MCF 10A (cell line): ENCODE data around the gene MYH8. TPM values are rescaled to one million over a fixed set of nuclear protein-coding genes. Genes with fewer than 3 reads are reported as not detected.

Experiments
- BruUV-seq: library from RNA; stranded (reverse); fragments of 400-500 nt; replicated peaks from 2 replicates; lab custom pipeline; 2021; lab: Mats Ljungman, UMichigan
- CTCF ChIA-PET: fragments of 300-600 bp; sonication (Branson Sonifier 250); formaldehyde crosslinking; extraction: SDS; loops from one replicate; lab custom pipeline; 2021; ENCODE audit warnings: antibody characterized with exemption, inconsistent platforms; lab: Yijun Ruan, JAX
- POLR2A ChIA-PET: fragments of 300-600, 350-650 bp; sonication (Branson Sonifier 250); formaldehyde crosslinking; extraction: SDS; loops from one replicate; lab custom pipeline; 2020; ENCODE audit warnings: antibody characterized with exemption, inconsistent platforms; lab: Yijun Ruan, JAX
- DNase-seq: peaks from one replicate; pipeline ENCODE4 v3.0.0-alpha.2; 2018; ENCODE audit not compliant: unreplicated experiment
- H3K27ac Mint-ChIP-seq: one replicate; pipeline ENCODE4 v1.8.0; 2022; ENCODE audit warnings: mild to moderate bottlenecking, low read depth, mixed read lengths; ENCODE audit not compliant: unreplicated experiment
- H3K27me3 Mint-ChIP-seq: one replicate; pipeline ENCODE4 v1.8.0; 2022; ENCODE audit warnings: mixed read lengths; ENCODE audit not compliant: insufficient read depth, unreplicated experiment
- H3K36me3 Mint-ChIP-seq: one replicate; pipeline ENCODE4 v1.8.0; 2022; ENCODE audit warnings: mild to moderate bottlenecking, moderate library complexity, mixed read lengths; ENCODE audit not compliant: insufficient read depth, unreplicated experiment
- H3K4me1 Mint-ChIP-seq: one replicate; pipeline ENCODE4 v1.8.0; 2022; ENCODE audit warnings: mixed read lengths; ENCODE audit not compliant: insufficient read depth, unreplicated experiment
- H3K4me3 Mint-ChIP-seq: one replicate; pipeline ENCODE4 v1.8.0; 2022; ENCODE audit warnings: mild to moderate bottlenecking, moderate library complexity, mixed read lengths; ENCODE audit not compliant: unreplicated experiment
- H3K9me3 Mint-ChIP-seq: one replicate; pipeline ENCODE4 v1.8.0; 2022; ENCODE audit warnings: mixed read lengths; ENCODE audit not compliant: unreplicated experiment
- CTCF ChIP-seq: fragments of 200-600 bp; IDR thresholded peaks from one replicate; pipeline ENCODE4 v1.8.0; 2022; ENCODE audit warnings: antibody characterized with exemption, mild to moderate bottlenecking; ENCODE audit not compliant: unreplicated experiment
- intact Hi-C: fragments of 100-400 bp; cut with micrococcal nuclease; formaldehyde crosslinking; loops from 2 replicates; pipeline ENCODE4 v1.14.1; 2022
- total RNA-seq: library from RNA; stranded (reverse); gene quantifications from 2 replicates; pipeline ENCODE4 v1.2.3, GENCODE V29; 2022

MYH8 gene
- total RNA-seq, 1 experiment from 2014 or later = not detected

DNA sequence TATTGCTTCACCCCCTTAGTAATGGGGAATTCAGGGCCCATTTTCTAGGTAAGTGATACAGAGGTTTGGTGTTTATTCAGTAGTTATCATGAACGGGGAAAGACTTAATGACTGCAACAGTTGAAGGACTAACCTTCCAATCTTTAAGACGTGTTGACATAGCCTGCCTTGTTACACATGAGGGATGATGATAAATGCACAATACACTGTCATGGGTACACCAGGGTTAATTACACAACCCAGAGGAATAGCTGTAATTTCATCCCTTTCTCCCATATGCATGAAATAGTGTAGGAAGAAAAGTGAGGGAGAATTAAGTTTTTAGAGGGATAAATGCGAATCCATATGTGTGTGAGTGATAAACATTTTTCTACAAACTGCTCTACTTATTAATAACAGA, 37.0 kb upstream of the MYH8 start:
- Mint-ChIP-seq H3K4me3 (no peak overlapping the region), H3K27me3 (peaks cover 36% of the 10 kb centered on the region), H3K4me1 (no peaks in the 10 kb centered on the region), H3K27ac (no peak overlapping the region), H3K36me3 (no peaks in the 10 kb centered on the region), H3K9me3 (no peaks in the 10 kb centered on the region)
- POLR2A ChIA-PET = no interaction called here
- no TSS peak for BruUV-seq
- no peak for DNase-seq
- no peak for TF ChIP-seq CTCF
- CTCF ChIA-PET = no interaction called here
- intact Hi-C loops = no loop called here

DNA sequence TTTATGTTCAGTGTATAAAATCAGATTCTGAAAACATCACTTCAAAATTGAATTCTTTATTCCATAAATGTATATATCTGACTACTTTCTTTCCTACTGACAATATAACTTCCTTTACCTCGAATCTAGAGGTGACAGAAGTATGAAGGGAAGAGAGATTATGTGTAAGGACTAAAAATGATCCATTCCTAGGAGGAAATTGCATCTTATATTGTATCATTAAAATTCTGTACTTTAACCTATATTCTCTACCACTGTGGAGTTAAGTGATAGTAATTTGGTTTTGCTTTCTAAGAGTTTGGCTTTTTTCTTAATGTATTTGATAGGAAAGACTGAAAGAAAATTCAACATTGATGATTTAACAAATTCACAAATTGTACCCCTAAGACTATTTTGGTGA, 36.2 kb upstream of the MYH8 start:
- ChIA-PET CTCF (no interaction called here), POLR2A (no interaction called here)
- peaks cover 43% of the 10 kb centered on the region for H3K27me3 Mint-ChIP-seq
- no TSS peak for BruUV-seq
- H3K4me3 Mint-ChIP-seq = no peak overlapping the region
- H3K36me3 Mint-ChIP-seq = no peaks in the 10 kb centered on the region
- no peak for TF ChIP-seq CTCF
- no peaks in the 10 kb centered on the region for H3K4me1 Mint-ChIP-seq
- H3K9me3 Mint-ChIP-seq = no peaks in the 10 kb centered on the region
- no peak overlapping the region for H3K27ac Mint-ChIP-seq
- intact Hi-C loops = no loop called here
- DNase-seq = no peak

DNA sequence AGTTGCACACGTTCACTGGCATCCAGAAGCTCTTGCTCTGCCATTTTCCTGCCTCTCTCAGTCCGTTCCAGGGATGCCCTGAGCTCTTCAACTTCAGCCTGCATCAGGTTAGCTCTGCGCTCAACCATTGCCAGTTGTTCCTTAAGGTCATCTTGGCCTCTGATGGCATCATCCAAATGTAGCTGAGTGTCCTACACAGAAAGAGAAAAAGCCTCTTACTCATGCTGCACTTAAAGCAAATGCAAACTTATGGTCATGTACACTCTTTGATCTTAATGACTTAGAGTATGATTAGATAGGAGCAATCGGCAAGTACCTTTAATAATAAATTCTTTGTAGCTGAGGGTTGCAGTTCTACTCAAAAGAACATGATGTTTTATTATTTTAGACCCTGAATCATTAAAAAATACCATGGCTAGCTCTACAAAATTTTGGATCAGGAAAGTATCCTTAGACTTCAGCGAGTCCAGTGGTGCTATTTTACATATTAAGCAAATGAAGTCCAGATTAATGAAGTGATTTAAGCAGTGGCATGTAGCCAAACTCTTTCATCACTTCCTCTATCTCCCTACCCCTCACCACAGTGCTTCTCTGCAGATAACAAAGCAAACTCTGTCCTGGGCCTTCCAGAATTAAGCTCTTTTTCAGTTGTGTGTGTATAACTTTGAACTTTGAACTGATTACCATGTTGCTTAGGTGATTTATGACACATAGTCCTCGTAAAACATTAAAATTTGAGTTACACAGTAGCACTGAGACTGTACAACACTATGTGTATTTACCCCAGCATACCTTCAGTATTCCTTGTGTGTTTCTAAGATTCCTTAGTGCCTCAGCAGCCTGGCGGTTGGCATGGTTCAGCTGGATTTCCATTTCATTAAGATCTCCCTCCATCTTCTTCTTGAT, 25.5 kb upstream of the MYH8 start:
- H3K4me1 Mint-ChIP-seq = no peaks in the 10 kb centered on the region
- no TSS peak for BruUV-seq
- DNase-seq = no peak
- ChIA-PET CTCF (interaction anchor here (1.0 kb wide), 1 partner anchor 12 kb away, joined by 3 read pairs; no protein-coding TSS in a partner anchor), POLR2A (no interaction called here)
- H3K4me3 Mint-ChIP-seq = no peak overlapping the region
- peaks cover 6% of the 10 kb centered on the region for H3K36me3 Mint-ChIP-seq
- H3K27me3 Mint-ChIP-seq = peaks cover 71% of the 10 kb centered on the region
- intact Hi-C loops = no loop called here
- TF ChIP-seq CTCF = no peak
- no peak overlapping the region for H3K27ac Mint-ChIP-seq
- H3K9me3 Mint-ChIP-seq = no peaks in the 10 kb centered on the region

GRCh38 chr17:10439816-10440215, 18.1 kb upstream of the MYH8 start:
- H3K27ac Mint-ChIP-seq = no peak overlapping the region
- POLR2A ChIA-PET = no interaction called here
- no TSS peak for BruUV-seq
- TF ChIP-seq CTCF = no peak
- intact Hi-C loops = no loop called here
- CTCF ChIA-PET = interaction anchor here (0.7 kb wide), 1 partner anchor 207 kb away, joined by 3 read pairs; no protein-coding TSS in a partner anchor
- no peak overlapping the region for H3K4me3 Mint-ChIP-seq
- H3K36me3 Mint-ChIP-seq = peaks cover under 1% of the 10 kb centered on the region
- H3K9me3 Mint-ChIP-seq = no peaks in the 10 kb centered on the region
- DNase-seq = no peak
- H3K4me1 Mint-ChIP-seq = no peaks in the 10 kb centered on the region
- H3K27me3 Mint-ChIP-seq = peaks cover 47% of the 10 kb centered on the region
